Uterus (tissue), 2 donors: Measurements from ENCODE around the gene MYO15A.

Source experiments
- POLR2A ChIP-seq, 2 donors: fragments of 450-650 bp; IDR thresholded peaks; one replicate each; pipeline ENCODE4 v1.6.1; 2016; ENCODE audit warnings: antibody characterized with exemption in 2 of 2, mild to moderate bottlenecking in 1 of 2, moderate library complexity in 1 of 2
- TF ChIP-seq, protein P1 (sequence below), 4 experiments: fragments of 200-600 bp in 2 of 4; fragments of 450-650 bp in 2 of 4; sonication (generic) in 2 of 4; IDR thresholded peaks; one replicate each; pipeline ENCODE4 v1.5.1; 2016 to 2019; ENCODE audit warnings: antibody characterized with exemption in 4 of 4, mild to moderate bottlenecking in 2 of 4, moderate library complexity in 1 of 4

DNA sequence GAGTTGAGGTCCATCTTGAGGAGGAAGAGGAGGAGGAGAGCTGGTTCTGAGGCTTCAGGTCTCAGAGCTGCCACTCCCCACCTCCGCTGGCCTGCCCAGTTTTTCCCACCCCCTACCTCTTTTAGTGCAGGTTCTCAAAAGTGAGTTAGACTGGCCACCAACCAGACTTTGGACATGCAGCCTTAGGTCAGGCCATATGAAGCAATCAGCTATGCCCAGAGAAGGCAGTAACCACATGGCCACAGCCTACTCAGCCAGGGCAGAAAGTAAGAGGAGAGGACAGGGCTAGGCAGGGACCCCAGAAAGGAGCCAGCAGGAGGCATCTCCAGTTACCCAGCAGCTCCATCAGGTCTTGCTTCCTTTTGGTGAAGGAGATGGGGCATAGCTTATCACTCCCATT lies 9.0 kb downstream of the MYO15A start:
- TF ChIP-seq, protein P1, sequence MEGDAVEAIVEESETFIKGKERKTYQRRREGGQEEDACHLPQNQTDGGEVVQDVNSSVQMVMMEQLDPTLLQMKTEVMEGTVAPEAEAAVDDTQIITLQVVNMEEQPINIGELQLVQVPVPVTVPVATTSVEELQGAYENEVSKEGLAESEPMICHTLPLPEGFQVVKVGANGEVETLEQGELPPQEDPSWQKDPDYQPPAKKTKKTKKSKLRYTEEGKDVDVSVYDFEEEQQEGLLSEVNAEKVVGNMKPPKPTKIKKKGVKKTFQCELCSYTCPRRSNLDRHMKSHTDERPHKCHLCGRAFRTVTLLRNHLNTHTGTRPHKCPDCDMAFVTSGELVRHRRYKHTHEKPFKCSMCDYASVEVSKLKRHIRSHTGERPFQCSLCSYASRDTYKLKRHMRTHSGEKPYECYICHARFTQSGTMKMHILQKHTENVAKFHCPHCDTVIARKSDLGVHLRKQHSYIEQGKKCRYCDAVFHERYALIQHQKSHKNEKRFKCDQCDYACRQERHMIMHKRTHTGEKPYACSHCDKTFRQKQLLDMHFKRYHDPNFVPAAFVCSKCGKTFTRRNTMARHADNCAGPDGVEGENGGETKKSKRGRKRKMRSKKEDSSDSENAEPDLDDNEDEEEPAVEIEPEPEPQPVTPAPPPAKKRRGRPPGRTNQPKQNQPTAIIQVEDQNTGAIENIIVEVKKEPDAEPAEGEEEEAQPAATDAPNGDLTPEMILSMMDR (IDR thresholded peaks at IDR 0.05): no peak
- no peak for TF ChIP-seq POLR2A (IDR thresholded peaks at IDR 0.05)
